ENCODE measurements around the gene KCNJ4.

KCNJ4 gene

DNA sequence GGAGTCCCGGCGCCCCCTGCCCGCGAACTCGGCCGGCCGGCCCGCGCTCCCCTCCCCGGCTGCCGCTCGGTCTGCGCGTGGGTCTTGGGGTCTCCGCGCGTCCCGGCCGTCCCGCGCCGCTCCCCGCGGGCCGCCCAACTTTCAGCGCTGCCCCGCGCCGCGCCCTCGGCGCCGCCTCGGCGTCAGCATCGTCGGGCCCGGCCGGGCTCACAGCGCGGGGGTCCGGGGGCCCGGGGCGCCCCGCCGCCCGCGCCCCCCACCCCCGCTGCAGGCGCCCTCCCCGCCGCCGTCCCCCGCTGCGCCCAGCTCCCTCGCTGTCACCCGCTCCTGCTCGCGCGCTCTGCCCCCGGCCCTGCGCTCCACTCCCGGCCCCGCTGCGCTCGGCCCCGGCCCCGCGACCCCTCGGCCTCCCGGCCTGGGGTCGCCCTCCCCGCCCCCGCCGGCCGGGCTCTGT lies at the start of gene KCNJ4:
Gene KCNJ4, minus strand, starts transcription at position 124 of the 454 bp plus-strand sequence. CDS start 27,067 bp downstream, outside the sequence.
- Histone ChIP-seq H3K4me3 (ENCODE audit: low read depth, low read length) (peak within 1 kb of the TSS; percentile 30), H3K27ac (no peak within 1 kb of the TSS), H3K36me3 (replicated peaks) (no peaks in the 10 kb centered on the region), H3K27me3 (replicated peaks) (peaks cover 62% of the 10 kb centered on the region)
- TF ChIP-seq, protein P1, sequence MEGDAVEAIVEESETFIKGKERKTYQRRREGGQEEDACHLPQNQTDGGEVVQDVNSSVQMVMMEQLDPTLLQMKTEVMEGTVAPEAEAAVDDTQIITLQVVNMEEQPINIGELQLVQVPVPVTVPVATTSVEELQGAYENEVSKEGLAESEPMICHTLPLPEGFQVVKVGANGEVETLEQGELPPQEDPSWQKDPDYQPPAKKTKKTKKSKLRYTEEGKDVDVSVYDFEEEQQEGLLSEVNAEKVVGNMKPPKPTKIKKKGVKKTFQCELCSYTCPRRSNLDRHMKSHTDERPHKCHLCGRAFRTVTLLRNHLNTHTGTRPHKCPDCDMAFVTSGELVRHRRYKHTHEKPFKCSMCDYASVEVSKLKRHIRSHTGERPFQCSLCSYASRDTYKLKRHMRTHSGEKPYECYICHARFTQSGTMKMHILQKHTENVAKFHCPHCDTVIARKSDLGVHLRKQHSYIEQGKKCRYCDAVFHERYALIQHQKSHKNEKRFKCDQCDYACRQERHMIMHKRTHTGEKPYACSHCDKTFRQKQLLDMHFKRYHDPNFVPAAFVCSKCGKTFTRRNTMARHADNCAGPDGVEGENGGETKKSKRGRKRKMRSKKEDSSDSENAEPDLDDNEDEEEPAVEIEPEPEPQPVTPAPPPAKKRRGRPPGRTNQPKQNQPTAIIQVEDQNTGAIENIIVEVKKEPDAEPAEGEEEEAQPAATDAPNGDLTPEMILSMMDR (IDR thresholded peaks at IDR 0.05; ENCODE audit: low read depth, low read length, missing control alignments): no peak
- no peak for DNase-seq
- in situ Hi-C loops (cut with HindIII; ENCODE audit: low pct_ligation_motif_present, low sequenced_read_pairs): no loop called here

DNA sequence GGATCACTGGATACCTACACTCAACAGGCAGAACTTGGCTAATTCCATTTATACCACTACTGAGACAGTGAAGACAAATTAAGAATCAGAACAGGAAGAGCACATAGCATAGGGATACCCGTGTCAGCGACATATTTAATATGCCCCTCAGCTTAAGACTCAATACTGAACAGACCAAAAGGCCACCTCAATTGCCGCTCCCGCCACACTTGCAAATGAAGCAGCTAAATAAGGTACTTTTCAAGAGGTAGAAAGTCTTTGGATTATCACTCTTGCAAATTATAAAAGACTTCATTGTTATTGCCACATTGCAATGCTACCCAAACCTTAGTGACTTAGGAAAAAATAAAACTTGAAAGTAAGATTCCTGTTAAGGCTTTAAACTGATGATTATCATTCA lies 48.0 kb upstream of the KCNJ4 start:
- Histone ChIP-seq H3K36me3 (replicated peaks) (peaks cover 48% of the 10 kb centered on the region), H3K27ac (no peak overlapping the region), H3K4me3 (ENCODE audit: low read depth, low read length) (peak overlapping the region; percentile 89), H3K27me3 (replicated peaks) (no peaks in the 10 kb centered on the region)
- TF ChIP-seq, protein P1 (IDR thresholded peaks at IDR 0.05; ENCODE audit: low read depth, low read length, missing control alignments): no peak
- in situ Hi-C loops (cut with HindIII; ENCODE audit: low pct_ligation_motif_present, low sequenced_read_pairs): no loop called here
- DNase-seq: no peak

DNA sequence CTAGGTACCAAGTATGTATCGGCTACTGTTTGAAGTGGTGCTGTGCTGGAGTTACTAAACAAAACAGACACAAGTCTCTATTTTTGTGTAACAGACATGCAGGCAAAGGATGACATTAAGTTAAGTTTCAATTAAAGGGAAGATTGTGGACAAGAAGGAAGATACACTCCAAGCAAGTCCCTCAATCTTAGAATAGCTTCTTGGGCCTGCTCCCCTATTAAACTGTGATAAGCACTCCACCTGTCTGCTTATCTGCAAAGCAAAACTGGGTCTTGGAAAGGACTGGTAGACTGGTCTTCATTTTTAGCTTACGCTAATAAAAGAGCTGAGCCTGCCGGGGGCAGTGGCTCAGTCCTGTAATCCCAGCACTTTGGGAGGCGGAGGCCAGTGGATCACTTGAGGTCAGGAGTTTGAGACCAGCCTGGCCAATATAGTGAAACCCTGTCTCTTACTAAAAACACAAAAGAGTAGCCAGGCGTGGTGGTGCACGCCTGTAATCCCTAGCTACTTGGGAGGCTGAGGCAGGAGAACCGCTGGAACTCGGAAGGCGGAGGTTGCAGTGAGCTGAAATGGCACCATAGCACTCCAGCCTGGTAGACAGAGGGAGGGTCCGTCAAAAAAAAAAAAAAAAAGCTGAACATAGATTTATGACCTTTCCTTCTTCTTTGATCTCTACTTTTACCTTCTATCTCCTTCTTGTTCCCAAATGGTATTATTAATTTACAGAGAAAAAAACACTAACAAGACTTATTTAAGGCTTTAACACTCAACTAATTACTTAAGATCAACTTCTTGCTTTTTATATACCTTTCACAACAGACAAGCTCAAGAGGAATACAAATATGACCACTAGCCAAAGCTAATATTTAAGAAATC lies 47.0 kb upstream of the KCNJ4 start:
- DNase-seq: no peak
- Histone ChIP-seq H3K4me3 (ENCODE audit: low read depth, low read length) (no peak overlapping the region), H3K27me3 (replicated peaks) (no peaks in the 10 kb centered on the region), H3K36me3 (replicated peaks) (peaks cover 55% of the 10 kb centered on the region), H3K27ac (no peak overlapping the region)
- in situ Hi-C loops (cut with HindIII; ENCODE audit: low pct_ligation_motif_present, low sequenced_read_pairs): no loop called here
- TF ChIP-seq, protein P1 (IDR thresholded peaks at IDR 0.05; ENCODE audit: low read depth, low read length, missing control alignments): no peak

DNA sequence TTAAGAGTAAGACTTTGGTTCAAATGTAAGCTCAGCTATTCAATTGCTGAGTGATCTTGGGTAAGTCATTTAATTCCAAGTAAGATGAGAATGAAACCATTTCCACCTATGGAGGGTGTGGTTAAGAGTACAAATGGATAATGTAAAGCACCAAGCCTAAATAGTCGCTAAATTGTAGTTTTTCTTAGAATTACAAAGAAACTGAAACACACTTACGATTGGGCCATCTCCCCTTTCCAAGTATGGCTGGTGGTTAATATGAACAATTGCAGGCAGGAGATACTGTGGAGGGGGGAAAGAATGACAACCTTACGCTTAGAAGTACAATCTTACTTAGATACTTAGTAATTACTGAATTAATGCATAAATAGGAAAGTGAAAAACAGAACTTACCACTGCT lies 42.9 kb upstream of the KCNJ4 start:
- H3K27ac ChIP-seq: no peak overlapping the region
- in situ Hi-C loops (cut with HindIII; ENCODE audit: low pct_ligation_motif_present, low sequenced_read_pairs): no loop called here
- H3K4me3 ChIP-seq (ENCODE audit: low read depth, low read length): no peak overlapping the region
- no peaks in the 10 kb centered on the region for H3K27me3 ChIP-seq (replicated peaks)
- TF ChIP-seq, protein P1 (IDR thresholded peaks at IDR 0.05; ENCODE audit: low read depth, low read length, missing control alignments): no peak
- no peak for DNase-seq
- H3K36me3 ChIP-seq (replicated peaks): peaks cover 82% of the 10 kb centered on the region

DNA sequence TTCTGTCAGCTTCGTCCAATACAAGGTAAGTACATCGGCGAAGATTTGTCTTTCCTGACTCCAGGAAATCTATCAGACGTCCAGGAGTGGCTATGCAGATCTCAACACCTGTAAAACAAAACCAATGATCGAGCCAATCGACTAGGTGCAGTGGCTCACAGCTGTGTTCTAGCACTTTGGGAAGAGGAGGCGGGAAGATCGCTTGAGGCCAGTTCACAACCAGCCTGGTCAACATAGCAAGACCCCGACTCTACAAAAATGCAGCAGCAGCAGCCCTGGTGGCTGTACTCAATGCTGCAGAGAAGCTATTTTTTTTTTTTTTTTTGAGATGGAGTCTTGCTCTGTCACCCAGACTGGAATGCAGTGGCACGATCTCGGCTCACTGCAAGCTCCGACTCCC lies 39.9 kb upstream of the KCNJ4 start:
- in situ Hi-C loops (cut with HindIII; ENCODE audit: low pct_ligation_motif_present, low sequenced_read_pairs): no loop called here
- peaks cover 92% of the 10 kb centered on the region for H3K36me3 ChIP-seq (replicated peaks)
- no peak overlapping the region for H3K4me3 ChIP-seq (ENCODE audit: low read depth, low read length)
- peak; percentile 10 for DNase-seq
- TF ChIP-seq, protein P1 (IDR thresholded peaks at IDR 0.05; ENCODE audit: low read depth, low read length, missing control alignments): peak; percentile 39
- peak overlapping the region; percentile 51 for H3K27ac ChIP-seq
- H3K27me3 ChIP-seq (replicated peaks): no peaks in the 10 kb centered on the region

All from brain microvascular endothelial cell (primary cell).